SK-N-MC (cell line): ENCODE results near the gene TMCO5A.

Experiments used
- DNase-seq: peaks from one replicate; pipeline ENCODE4 v3.0.0-alpha.2; 2011; ENCODE audit warnings: low read depth, low spot score
- H3K27ac ChIP-seq: fragments of 200-600 bp; sonication (generic); 2 replicates; pipeline ENCODE4 v1.5.1; 2016; ENCODE audit warnings: mixed run types
- H3K36me3 ChIP-seq: fragments of 200-600 bp; sonication (generic); 2 replicates; pipeline ENCODE4 v1.6.1; 2017; ENCODE audit warnings: antibody characterized with exemption, low read length, mixed read lengths; ENCODE audit not compliant: insufficient read depth
- H3K4me3 ChIP-seq: fragments of 200-600 bp; sonication (generic); 2 replicates; pipeline ENCODE4 v1.5.1; 2016
- H3K9ac ChIP-seq: fragments of 200-600 bp; sonication (generic); 2 replicates; pipeline ENCODE4 v1.8.0; 2017; ENCODE audit warnings: mixed run types, mixed read lengths; ENCODE audit not compliant: insufficient read length
- H3K9me3 ChIP-seq: fragments of 200-600 bp; sonication (generic); 2 replicates; pipeline ENCODE4 v1.6.1; 2017; ENCODE audit warnings: low read depth, mild to moderate bottlenecking, antibody characterized with exemption, low read length, moderate library complexity, mixed read lengths
- EZH2 ChIP-seq: fragments of 200-600 bp; sonication (generic); IDR thresholded peaks from one replicate; pipeline ENCODE4 v1.6.1; 2017; ENCODE audit warnings: antibody characterized with exemption
- FOXP2 ChIP-seq: optimal IDR thresholded peaks from 2 replicates; pipeline ENCODE3; 2011; ENCODE audit warnings: mild to moderate bottlenecking, moderate library complexity; ENCODE audit not compliant: insufficient read depth; ENCODE audit errors: extremely low read length, control extremely low read depth
- POLR2AphosphoS5 ChIP-seq: IDR thresholded peaks from 2 replicates; pipeline ENCODE4 v1.6.1; 2012; ENCODE audit warnings: mild to moderate bottlenecking, low read depth, low read length, borderline replicate concordance

Gene TMCO5A

GRCh38 chr15:37934340-37934739 lies at the start of gene TMCO5A:
Gene TMCO5A, plus strand, starts transcription at chr15:37934640. Its CDS starts 1,684 bp downstream, at chr15:37936324.
- TF ChIP-seq FOXP2 (no peak), EZH2 (no peak), POLR2AphosphoS5 (no peak)
- H3K27ac ChIP-seq = no peak within 1 kb of the TSS
- H3K9ac ChIP-seq = no peak within 1 kb of the TSS
- no peak within 1 kb of the TSS for H3K4me3 ChIP-seq
- H3K9me3 ChIP-seq = no peaks in the 10 kb centered on the region
- no peaks in the 10 kb centered on the region for H3K36me3 ChIP-seq
- no peak for DNase-seq

DNA sequence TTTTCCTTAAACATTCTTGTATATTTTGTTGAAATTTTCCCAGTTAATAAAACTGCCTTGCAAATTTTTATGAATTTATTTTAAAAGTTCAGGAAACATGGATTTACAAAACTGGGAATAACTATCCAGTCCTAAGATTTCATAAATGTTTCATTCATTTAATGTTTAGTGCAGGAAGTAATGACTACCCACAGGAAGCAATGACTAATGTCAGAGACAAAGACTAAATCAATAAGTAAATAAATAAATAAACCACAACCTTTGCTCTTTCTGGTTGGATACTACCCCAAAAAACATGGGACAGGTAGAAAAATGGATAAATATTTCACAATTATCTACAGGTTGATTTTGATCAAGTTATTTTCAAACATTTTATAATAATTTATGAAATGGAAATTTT lies 48.8 kb upstream of the TMCO5A start:
- Histone ChIP-seq H3K9me3 (no peaks in the 10 kb centered on the region), H3K4me3 (no peak overlapping the region), H3K9ac (no peak overlapping the region), H3K27ac (no peak overlapping the region; the same call in 1 of the 2 replicates), H3K36me3 (no peaks in the 10 kb centered on the region)
- TF ChIP-seq FOXP2 (no peak), POLR2AphosphoS5 (no peak), EZH2 (no peak)
- DNase-seq = no peak

DNA sequence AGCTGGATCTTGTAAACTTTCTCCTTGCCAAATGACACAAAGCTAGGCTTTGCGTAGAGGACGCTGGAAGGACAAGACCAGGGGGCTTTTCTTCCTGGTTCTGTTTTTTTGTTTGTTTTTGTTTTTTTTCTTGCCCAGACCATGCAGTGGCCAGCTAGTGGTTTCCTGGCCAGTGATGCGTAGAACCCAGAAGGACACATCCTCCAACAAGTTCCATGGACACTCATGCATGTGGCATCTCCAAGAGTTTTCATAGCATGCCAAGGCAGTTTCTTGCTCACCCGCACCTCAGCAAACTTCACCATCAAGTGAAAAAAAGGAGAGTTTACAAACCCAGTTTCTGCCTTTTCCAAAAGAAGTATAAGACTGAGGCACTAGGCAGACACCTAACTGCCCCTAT lies 46.1 kb upstream of the TMCO5A start:
- no peak overlapping the region for H3K4me3 ChIP-seq
- no peak overlapping the region for H3K27ac ChIP-seq
- no peak overlapping the region for H3K9ac ChIP-seq
- TF ChIP-seq FOXP2 (no peak), POLR2AphosphoS5 (no peak), EZH2 (no peak)
- DNase-seq = no peak
- H3K9me3 ChIP-seq = no peaks in the 10 kb centered on the region
- no peaks in the 10 kb centered on the region for H3K36me3 ChIP-seq

DNA sequence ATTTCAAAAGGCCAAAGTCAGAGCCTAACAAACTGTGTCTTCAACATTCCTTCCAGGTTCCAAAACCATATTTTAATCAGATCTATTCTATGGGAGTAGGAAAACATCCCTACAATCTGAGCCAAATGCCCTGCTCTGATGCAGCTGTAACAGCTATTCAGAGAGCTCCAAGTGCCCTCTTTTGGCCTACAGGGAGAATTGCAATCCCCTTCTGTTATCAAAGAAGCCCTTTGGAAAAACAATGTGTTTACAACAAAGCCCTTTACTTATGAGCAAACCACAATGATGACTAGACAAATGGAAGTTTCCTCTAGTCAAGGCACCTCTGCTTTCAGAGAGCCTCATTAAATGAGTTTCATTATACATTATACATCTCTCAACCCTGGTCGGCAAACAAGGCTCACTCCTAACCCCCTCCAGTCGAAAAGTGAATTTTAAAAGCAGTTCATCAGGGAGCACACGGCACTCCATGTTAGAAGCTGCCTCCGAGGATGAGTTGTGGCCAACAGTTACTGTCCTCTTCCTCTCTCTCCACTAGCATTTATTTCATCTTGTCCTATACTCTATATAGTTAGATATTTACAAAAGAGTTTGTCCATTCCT lies 42.6 kb upstream of the TMCO5A start:
- H3K4me3 ChIP-seq = no peak overlapping the region
- H3K27ac ChIP-seq = no peak overlapping the region
- TF ChIP-seq POLR2AphosphoS5 = no peak
- no peak for TF ChIP-seq FOXP2
- no peak for TF ChIP-seq EZH2
- DNase-seq = no peak
- no peak overlapping the region for H3K9ac ChIP-seq
- no peaks in the 10 kb centered on the region for H3K9me3 ChIP-seq
- H3K36me3 ChIP-seq = no peaks in the 10 kb centered on the region

- Histone ChIP-seq H3K9ac (no peak overlapping the region), H3K9me3 (no peaks in the 10 kb centered on the region), H3K36me3 (no peaks in the 10 kb centered on the region), H3K27ac (no peak overlapping the region), H3K4me3 (no peak overlapping the region)
- DNase-seq = no peak
- TF ChIP-seq POLR2AphosphoS5 (no peak), FOXP2 (no peak)
These were observed 41.1 kb upstream of the TMCO5A start for GRCh38 chr15:37893309-37893708.

GRCh38 chr15:37898362-37898761 lies 36.1 kb upstream of the TMCO5A start:
- no peak overlapping the region for H3K4me3 ChIP-seq
- no peaks in the 10 kb centered on the region for H3K36me3 ChIP-seq
- H3K9ac ChIP-seq = no peak overlapping the region
- TF ChIP-seq POLR2AphosphoS5 = no peak
- no peak for TF ChIP-seq EZH2
- no peak for TF ChIP-seq FOXP2
- no peak overlapping the region for H3K27ac ChIP-seq
- no peak for DNase-seq
- no peaks in the 10 kb centered on the region for H3K9me3 ChIP-seq

- TF ChIP-seq POLR2AphosphoS5 (no peak), FOXP2 (no peak), EZH2 (no peak)
- Histone ChIP-seq H3K4me3 (no peak overlapping the region), H3K9ac (no peak overlapping the region), H3K9me3 (no peaks in the 10 kb centered on the region), H3K27ac (no peak overlapping the region), H3K36me3 (no peaks in the 10 kb centered on the region)
- no peak for DNase-seq
These were observed 33.9 kb upstream of the TMCO5A start for GRCh38 chr15:37900326-37901221.

- TF ChIP-seq POLR2AphosphoS5 (no peak), EZH2 (no peak), FOXP2 (no peak)
- Histone ChIP-seq H3K4me3 (no peak overlapping the region), H3K9ac (no peak overlapping the region), H3K27ac (no peak overlapping the region), H3K36me3 (no peaks in the 10 kb centered on the region), H3K9me3 (no peaks in the 10 kb centered on the region)
- DNase-seq = no peak
These were observed 32.3 kb upstream of the TMCO5A start for GRCh38 chr15:37902126-37902525.
